SJSA1 (cell line): ENCODE results near the gene PTPRG. TPM values are rescaled to one million over a fixed set of nuclear protein-coding genes. Genes with fewer than 3 reads are reported as not detected.

Source experiments
- DNase-seq, 2 experiments: peaks; one replicate each; pipeline ENCODE4 v3.0.0-alpha.2; 2015 to 2020; ENCODE audit warnings: low spot score in 2 of 2, low read depth in 1 of 2
- H3K27ac ChIP-seq: fragments of 250-450 bp; sonication (Bioruptor Pico); 2 replicates; pipeline ENCODE4 v1.5.1; 2020; ENCODE audit warnings: mild to moderate bottlenecking, moderate library complexity
- H3K27me3 ChIP-seq: fragments of 250-450 bp; sonication (Bioruptor Pico); replicated peaks from 2 replicates; pipeline ENCODE4 v1.5.1; 2020; ENCODE audit warnings: mild to moderate bottlenecking, moderate library complexity
- H3K36me3 ChIP-seq: fragments of 250-450 bp; sonication (Bioruptor Pico); 2 replicates; pipeline ENCODE4 v1.5.1; 2020; ENCODE audit warnings: mild to moderate bottlenecking
- H3K4me1 ChIP-seq: fragments of 250-450 bp; sonication (Bioruptor Pico); replicated peaks from 2 replicates; pipeline ENCODE4 v1.6.1; 2021; ENCODE audit warnings: mild to moderate bottlenecking
- H3K4me3 ChIP-seq: fragments of 250-450 bp; sonication (Bioruptor Pico); 2 replicates; pipeline ENCODE4 v1.5.1; 2020; ENCODE audit warnings: mild to moderate bottlenecking
- H3K9me3 ChIP-seq: fragments of 250-450 bp; sonication (Bioruptor Pico); replicated peaks from 2 replicates; pipeline ENCODE4 v1.5.1; 2020; ENCODE audit warnings: mild to moderate bottlenecking
- total RNA-seq: library from RNA; depleted of rRNA; stranded (reverse); fragments of >200 nt; shearing (Covaris generic); gene quantifications from 2 replicates; pipeline ENCODE4 v1.2.3, GENCODE V29; 2014

The PTPRG gene
- total RNA-seq, 1 experiment from 2014 or later, result 18.5 TPM

GRCh38 chr3:61646851-61647525 is 85.6 kb downstream of the PTPRG start:
- no peak for DNase-seq

GRCh38 chr3:61648481-61648880 is 87.1 kb downstream of the PTPRG start:
- no peak for DNase-seq
- H3K4me1 ChIP-seq, result peaks cover 4% of the 10 kb centered on the region
- H3K27me3 ChIP-seq, result no peaks in the 10 kb centered on the region
- H3K27ac ChIP-seq, result no peak overlapping the region
- no peak overlapping the region for H3K4me3 ChIP-seq
- no peaks in the 10 kb centered on the region for H3K36me3 ChIP-seq
- H3K9me3 ChIP-seq, result no peaks in the 10 kb centered on the region

More at GRCh38 chr3:61646851-61647525, 85.6 kb downstream of the PTPRG start:
- peaks cover 18% of the 10 kb centered on the region for H3K4me1 ChIP-seq
- H3K27me3 ChIP-seq, result no peaks in the 10 kb centered on the region
- H3K36me3 ChIP-seq, result no peaks in the 10 kb centered on the region
- no peaks in the 10 kb centered on the region for H3K9me3 ChIP-seq
- no peak overlapping the region for H3K4me3 ChIP-seq
- no peak overlapping the region for H3K27ac ChIP-seq

- no peak overlapping the region for H3K4me3 ChIP-seq
- no peak overlapping the region for H3K27ac ChIP-seq
- H3K4me1 ChIP-seq, result no peaks in the 10 kb centered on the region
- DNase-seq, result no peak
- H3K9me3 ChIP-seq, result no peaks in the 10 kb centered on the region
- H3K36me3 ChIP-seq, result no peaks in the 10 kb centered on the region
- H3K27me3 ChIP-seq, result no peaks in the 10 kb centered on the region
Measured at GRCh38 chr3:61649381-61650170, 88.2 kb downstream of the PTPRG start.

GRCh38 chr3:61650276-61650675 is 88.9 kb downstream of the PTPRG start:
- no peaks in the 10 kb centered on the region for H3K9me3 ChIP-seq
- H3K27ac ChIP-seq, result no peak overlapping the region
- no peaks in the 10 kb centered on the region for H3K4me1 ChIP-seq
- H3K4me3 ChIP-seq, result no peak overlapping the region
- no peak for DNase-seq
- no peaks in the 10 kb centered on the region for H3K27me3 ChIP-seq
- no peaks in the 10 kb centered on the region for H3K36me3 ChIP-seq

GRCh38 chr3:61650719-61651410 is 89.5 kb downstream of the PTPRG start:
- Histone ChIP-seq H3K27me3 (no peaks in the 10 kb centered on the region), H3K9me3 (no peaks in the 10 kb centered on the region), H3K4me3 (no peak overlapping the region), H3K36me3 (no peaks in the 10 kb centered on the region), H3K27ac (no peak overlapping the region), H3K4me1 (no peaks in the 10 kb centered on the region)
- DNase-seq, result no peak

GRCh38 chr3:61657689-61658088 is 96.3 kb downstream of the PTPRG start:
- Histone ChIP-seq H3K4me3 (no peak overlapping the region), H3K36me3 (no peaks in the 10 kb centered on the region), H3K9me3 (no peaks in the 10 kb centered on the region), H3K27me3 (no peaks in the 10 kb centered on the region), H3K4me1 (no peaks in the 10 kb centered on the region), H3K27ac (no peak overlapping the region)
- DNase-seq, result no peak

- no peaks in the 10 kb centered on the region for H3K36me3 ChIP-seq
- peaks cover 16% of the 10 kb centered on the region for H3K4me1 ChIP-seq
- H3K4me3 ChIP-seq, result no peak overlapping the region
- H3K27me3 ChIP-seq, result no peaks in the 10 kb centered on the region
- DNase-seq, result no peak
- no peak overlapping the region for H3K27ac ChIP-seq
- H3K9me3 ChIP-seq, result no peaks in the 10 kb centered on the region
Measured at GRCh38 chr3:61662861-61663260, 101.5 kb downstream of the PTPRG start.

GRCh38 chr3:61663356-61664104 is 102.2 kb downstream of the PTPRG start:
- peak overlapping the region; percentile 18 for H3K4me3 ChIP-seq
- H3K27ac ChIP-seq, result peak overlapping the region; percentile 77
- H3K4me1 ChIP-seq, result peaks cover 16% of the 10 kb centered on the region
- no peaks in the 10 kb centered on the region for H3K27me3 ChIP-seq
- no peaks in the 10 kb centered on the region for H3K9me3 ChIP-seq
- DNase-seq, result no peak
- H3K36me3 ChIP-seq, result no peaks in the 10 kb centered on the region

- Histone ChIP-seq H3K27me3 (no peaks in the 10 kb centered on the region), H3K27ac (peak overlapping the region; percentile 77), H3K36me3 (no peaks in the 10 kb centered on the region), H3K9me3 (no peaks in the 10 kb centered on the region), H3K4me3 (peak overlapping the region; percentile 18), H3K4me1 (peaks cover 16% of the 10 kb centered on the region)
- peak; percentile 81 for DNase-seq
Measured at GRCh38 chr3:61664105-61664482, 102.7 kb downstream of the PTPRG start.

GRCh38 chr3:61665121-61665520 is 103.8 kb downstream of the PTPRG start:
- peak overlapping the region; percentile 77; the same call in 1 of the 2 replicates for H3K27ac ChIP-seq
- no peak for DNase-seq
- peaks cover 16% of the 10 kb centered on the region for H3K4me1 ChIP-seq

GRCh38 chr3:61665987-61666386 is 104.6 kb downstream of the PTPRG start:
- no peak overlapping the region for H3K27ac ChIP-seq
- no peaks in the 10 kb centered on the region for H3K27me3 ChIP-seq
- no peaks in the 10 kb centered on the region for H3K36me3 ChIP-seq
- peaks cover 16% of the 10 kb centered on the region for H3K4me1 ChIP-seq
- no peak for DNase-seq
- no peaks in the 10 kb centered on the region for H3K9me3 ChIP-seq
- no peak overlapping the region for H3K4me3 ChIP-seq

More at GRCh38 chr3:61665121-61665520, 103.8 kb downstream of the PTPRG start:
- Histone ChIP-seq H3K4me3 (no peak overlapping the region), H3K9me3 (no peaks in the 10 kb centered on the region), H3K36me3 (no peaks in the 10 kb centered on the region), H3K27me3 (no peaks in the 10 kb centered on the region)

- Histone ChIP-seq H3K27me3 (no peaks in the 10 kb centered on the region), H3K4me3 (no peak overlapping the region), H3K4me1 (peaks cover 16% of the 10 kb centered on the region), H3K9me3 (no peaks in the 10 kb centered on the region), H3K36me3 (no peaks in the 10 kb centered on the region), H3K27ac (no peak overlapping the region)
- no peak for DNase-seq
Measured at GRCh38 chr3:61666615-61667330, 105.4 kb downstream of the PTPRG start.

GRCh38 chr3:61667383-61667782 is 106.0 kb downstream of the PTPRG start:
- no peaks in the 10 kb centered on the region for H3K36me3 ChIP-seq
- no peak overlapping the region for H3K27ac ChIP-seq
- no peaks in the 10 kb centered on the region for H3K9me3 ChIP-seq
- no peaks in the 10 kb centered on the region for H3K27me3 ChIP-seq
- no peak overlapping the region for H3K4me3 ChIP-seq
- peaks cover 16% of the 10 kb centered on the region for H3K4me1 ChIP-seq
- DNase-seq, result no peak
